ENCODE results near the gene EVI5L. TPM values are rescaled to one million over a fixed set of nuclear protein-coding genes. Genes with fewer than 3 reads are reported as not detected.

Gene EVI5L
- total and polyA plus RNA-seq, 2 of the 13 experiments (the other 11 are each of a cell fraction or from before 2014, with no cell fraction given): 1.7 to 2.4 TPM

GRCh38 chr19:7841751-7842660 is 12.0 kb downstream of the EVI5L start:
- TF ChIP-seq, protein P1, sequence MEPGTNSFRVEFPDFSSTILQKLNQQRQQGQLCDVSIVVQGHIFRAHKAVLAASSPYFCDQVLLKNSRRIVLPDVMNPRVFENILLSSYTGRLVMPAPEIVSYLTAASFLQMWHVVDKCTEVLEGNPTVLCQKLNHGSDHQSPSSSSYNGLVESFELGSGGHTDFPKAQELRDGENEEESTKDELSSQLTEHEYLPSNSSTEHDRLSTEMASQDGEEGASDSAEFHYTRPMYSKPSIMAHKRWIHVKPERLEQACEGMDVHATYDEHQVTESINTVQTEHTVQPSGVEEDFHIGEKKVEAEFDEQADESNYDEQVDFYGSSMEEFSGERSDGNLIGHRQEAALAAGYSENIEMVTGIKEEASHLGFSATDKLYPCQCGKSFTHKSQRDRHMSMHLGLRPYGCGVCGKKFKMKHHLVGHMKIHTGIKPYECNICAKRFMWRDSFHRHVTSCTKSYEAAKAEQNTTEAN (CRISPR knock-in tag; conservative IDR thresholded peaks at IDR 0.05): 0 out of 2 replicates have a peak, but pooled peaks have one; percentile 30
- no peak for TF ChIP-seq ZNF597 (CRISPR knock-in tag; IDR thresholded peaks at IDR 0.05)
- TF ChIP-seq, protein P2, sequence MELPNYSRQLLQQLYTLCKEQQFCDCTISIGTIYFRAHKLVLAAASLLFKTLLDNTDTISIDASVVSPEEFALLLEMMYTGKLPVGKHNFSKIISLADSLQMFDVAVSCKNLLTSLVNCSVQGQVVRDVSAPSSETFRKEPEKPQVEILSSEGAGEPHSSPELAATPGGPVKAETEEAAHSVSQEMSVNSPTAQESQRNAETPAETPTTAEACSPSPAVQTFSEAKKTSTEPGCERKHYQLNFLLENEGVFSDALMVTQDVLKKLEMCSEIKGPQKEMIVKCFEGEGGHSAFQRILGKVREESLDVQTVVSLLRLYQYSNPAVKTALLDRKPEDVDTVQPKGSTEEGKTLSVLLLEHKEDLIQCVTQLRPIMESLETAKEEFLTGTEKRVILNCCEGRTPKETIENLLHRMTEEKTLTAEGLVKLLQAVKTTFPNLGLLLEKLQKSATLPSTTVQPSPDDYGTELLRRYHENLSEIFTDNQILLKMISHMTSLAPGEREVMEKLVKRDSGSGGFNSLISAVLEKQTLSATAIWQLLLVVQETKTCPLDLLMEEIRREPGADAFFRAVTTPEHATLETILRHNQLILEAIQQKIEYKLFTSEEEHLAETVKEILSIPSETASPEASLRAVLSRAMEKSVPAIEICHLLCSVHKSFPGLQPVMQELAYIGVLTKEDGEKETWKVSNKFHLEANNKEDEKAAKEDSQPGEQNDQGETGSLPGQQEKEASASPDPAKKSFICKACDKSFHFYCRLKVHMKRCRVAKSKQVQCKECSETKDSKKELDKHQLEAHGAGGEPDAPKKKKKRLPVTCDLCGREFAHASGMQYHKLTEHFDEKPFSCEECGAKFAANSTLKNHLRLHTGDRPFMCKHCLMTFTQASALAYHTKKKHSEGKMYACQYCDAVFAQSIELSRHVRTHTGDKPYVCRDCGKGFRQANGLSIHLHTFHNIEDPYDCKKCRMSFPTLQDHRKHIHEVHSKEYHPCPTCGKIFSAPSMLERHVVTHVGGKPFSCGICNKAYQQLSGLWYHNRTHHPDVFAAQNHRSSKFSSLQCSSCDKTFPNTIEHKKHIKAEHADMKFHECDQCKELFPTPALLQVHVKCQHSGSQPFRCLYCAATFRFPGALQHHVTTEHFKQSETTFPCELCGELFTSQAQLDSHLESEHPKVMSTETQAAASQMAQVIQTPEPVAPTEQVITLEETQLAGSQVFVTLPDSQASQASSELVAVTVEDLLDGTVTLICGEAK (IDR thresholded peaks at IDR 0.05): no peak
- TF ChIP-seq, protein P2 (CRISPR knock-in tag; IDR thresholded peaks at IDR 0.05): no peak
- TF ChIP-seq ATF7 (IDR thresholded peaks at IDR 0.05): 0 out of 2 replicates have a peak, but pooled peaks have one; percentile 6
- TF ChIP-seq ATF7 (CRISPR knock-in tag; IDR thresholded peaks at IDR 0.05): no peak
- TF ChIP-seq NR1H2 (CRISPR knock-in tag; IDR thresholded peaks at IDR 0.05; ENCODE audit: borderline replicate concordance, low read depth): no peak
- in situ Hi-C loops (cut with HindIII; ENCODE audit: extremely low pct_ligation_motif_present, low pct_unique_long_range_greater_than_20kb): no loop called here
- ATAC-seq (no peak), DNase-seq (ENCODE audit: low spot score) (no peak), FAIRE-seq (peak; percentile 26)
- Histone ChIP-seq H3K79me2 (ENCODE audit: insufficient read depth, low read length) (no peaks in the 10 kb centered on the region), H3K9ac (ENCODE audit: insufficient read depth, low read depth, low read length) (no peak overlapping the region), H3K9me3 (ENCODE audit: low read length) (no peaks in the 10 kb centered on the region), H3K4me3 (replicated peaks in 1 of 3; ENCODE audit: insufficient read depth in 1 of 3, low read depth in 2 of 3, low read length in 3 of 3) (no peak overlapping the region), H3K4me1 (ENCODE audit: insufficient read depth, low read length) (peaks cover 33% of the 10 kb centered on the region), H3K27ac (ENCODE audit: extremely low read length, insufficient read depth, low read length) (no peak overlapping the region), H3K4me2 (ENCODE audit: low read depth, low read length) (no peak overlapping the region), H3K36me3 (replicated peaks in 1 of 2; ENCODE audit: control insufficient read depth in 1 of 2, insufficient read depth in 2 of 2, low read length in 2 of 2) (no peaks in the 10 kb centered on the region), H4K20me1 (ENCODE audit: insufficient read depth, low read length) (no peaks in the 10 kb centered on the region), H2AFZ (ENCODE audit: low read length) (no peak overlapping the region), H3K27me3 (ENCODE audit: control insufficient read depth in 1 of 2, insufficient read depth in 2 of 2, low read length in 2 of 2) (no peaks in the 10 kb centered on the region)
- 77% methylated on average over 9 of the region's 11 CpGs for WGBS (ENCODE audit: low lambda C conversion rate)
- intact Hi-C loops (cut with micrococcal nuclease; ENCODE audit: unreplicated experiment): no loop called here
- CTCF ChIA-PET (ENCODE audit: low intra/inter-chr PET ratio, low total read pairs): no interaction called here
- no TSS peak for BruUV-seq (replicated peaks)
- POLR2A ChIA-PET: no interaction called here
